Umbilical cord (tissue), 2 donors: ENCODE data around the gene FBLN1. TPM values are rescaled to one million over a fixed set of nuclear protein-coding genes. Genes with fewer than 3 reads are reported as not detected.
"Not testable (repeated sequence)": the region's sequence is repeated elsewhere in the genome, so short reads cannot be mapped to it uniquely, and the experiment has no call there.

ENCODE experiments used
- DNase-seq: peaks from one replicate; pipeline ENCODE4 v3.0.0-alpha.2; 2015; ENCODE audit warnings: low spot score
- total RNA-seq: library from RNA; depleted of rRNA; stranded (reverse); fragments of >200 nt; gene quantifications from one replicate; pipeline ENCODE4 v1.2.3, GENCODE V29; 2014; ENCODE audit warnings: low replicate concordance; ENCODE audit not compliant: insufficient read depth

Gene FBLN1
- total RNA-seq, 1 donor from 2014 or later = 248 TPM

GRCh38 chr22:45546333-45547015 is 43.8 kb downstream of the FBLN1 start:
- no peak for DNase-seq

GRCh38 chr22:45547016-45547345 is 44.3 kb downstream of the FBLN1 start:
- DNase-seq = no peak

GRCh38 chr22:45547731-45548130 is 45.0 kb downstream of the FBLN1 start:
- no peak for DNase-seq

- DNase-seq = no peak
These were observed 45.7 kb downstream of the FBLN1 start for GRCh38 chr22:45548247-45548840.

- peak; percentile 97 for DNase-seq
These were observed 46.5 kb downstream of the FBLN1 start for GRCh38 chr22:45548991-45549761.

- peak; percentile 56 for DNase-seq
These were observed 47.2 kb downstream of the FBLN1 start for GRCh38 chr22:45549762-45550378.

GRCh38 chr22:45550416-45550815 is 47.7 kb downstream of the FBLN1 start:
- DNase-seq = no peak

GRCh38 chr22:45550891-45551290 is 48.2 kb downstream of the FBLN1 start:
- DNase-seq = no peak

- DNase-seq = peak; percentile 57
These were observed 48.8 kb downstream of the FBLN1 start for GRCh38 chr22:45551310-45552016.

- DNase-seq = no peak
These were observed 49.3 kb downstream of the FBLN1 start for GRCh38 chr22:45552017-45552411.

GRCh38 chr22:45552580-45553350 is 50.1 kb downstream of the FBLN1 start:
- DNase-seq = peak; percentile 84

- DNase-seq = peak; percentile 92
These were observed 50.8 kb downstream of the FBLN1 start for GRCh38 chr22:45553351-45554039.

GRCh38 chr22:45554040-45554406 is 51.3 kb downstream of the FBLN1 start:
- no peak for DNase-seq

- DNase-seq = no peak
These were observed 52.2 kb downstream of the FBLN1 start for GRCh38 chr22:45554861-45555260.

GRCh38 chr22:45557926-45558325 is 55.2 kb downstream of the FBLN1 start:
- DNase-seq = not testable (repeated sequence)

GRCh38 chr22:45560092-45560491 is 57.4 kb downstream of the FBLN1 start:
- DNase-seq = not testable (repeated sequence)

GRCh38 chr22:45560761-45561160 is 58.1 kb downstream of the FBLN1 start:
- DNase-seq = not testable (repeated sequence)

- DNase-seq = no peak
These were observed 59.4 kb downstream of the FBLN1 start for GRCh38 chr22:45562102-45562501.

- no peak for DNase-seq
These were observed 60.1 kb downstream of the FBLN1 start for GRCh38 chr22:45562537-45563361.
